H9 (cell line): ENCODE results near the gene RARS2. TPM values are rescaled to one million over a fixed set of nuclear protein-coding genes. Genes with fewer than 3 reads are reported as not detected.

Experiments used
- DNase-seq: peaks from one replicate; pipeline ENCODE4 v3.0.0-alpha.2; 2017
- H2AFZ ChIP-seq: one replicate; pipeline ENCODE4 v1.6.1; 2013; ENCODE audit warnings: mild to moderate bottlenecking, low read length, control low read depth, moderate library complexity
- H2AK5ac ChIP-seq: 2 replicates; pipeline ENCODE4 v1.6.1; 2013; ENCODE audit warnings: low read length, control low read depth, mixed read lengths; ENCODE audit not compliant: insufficient read length
- H2BK120ac ChIP-seq: one replicate; pipeline ENCODE4 v1.6.1; 2013; ENCODE audit warnings: low read depth, mild to moderate bottlenecking, low read length, control low read depth, inconsistent platforms; ENCODE audit not compliant: poor library complexity, severe bottlenecking
- H2BK12ac ChIP-seq: 2 replicates; pipeline ENCODE4 v1.6.1; 2013; ENCODE audit warnings: low read length, control low read depth, mixed read lengths, low read depth; ENCODE audit not compliant: insufficient read length
- H2BK15ac ChIP-seq: 2 replicates; pipeline ENCODE4 v1.6.1; 2013; ENCODE audit warnings: low read depth, low read length, control low read depth
- H2BK20ac ChIP-seq: one replicate; pipeline ENCODE4 v1.6.1; 2013; ENCODE audit warnings: low read depth, mild to moderate bottlenecking, low read length, control low read depth, inconsistent platforms; ENCODE audit not compliant: poor library complexity, severe bottlenecking
- H2BK5ac ChIP-seq: 2 replicates; pipeline ENCODE4 v1.6.1; 2013; ENCODE audit warnings: low read length, control low read depth, mixed read lengths; ENCODE audit not compliant: insufficient read length
- H3K14ac ChIP-seq: 2 replicates; pipeline ENCODE4 v1.6.1; 2013; ENCODE audit warnings: low read length, control low read depth; ENCODE audit not compliant: insufficient read depth
- H3K18ac ChIP-seq: 2 replicates; pipeline ENCODE4 v1.6.1; 2013; ENCODE audit warnings: low read depth, mild to moderate bottlenecking, mixed read lengths, low read length, control low read depth; ENCODE audit not compliant: insufficient read length
- H3K23ac ChIP-seq: 2 replicates; pipeline ENCODE4 v1.6.1; 2013; ENCODE audit warnings: low read length, control low read depth, mixed read lengths, low read depth; ENCODE audit not compliant: insufficient read length
- H3K23me2 ChIP-seq: 2 replicates; pipeline ENCODE4 v1.6.1; 2013; ENCODE audit warnings: low read depth, mild to moderate bottlenecking, mixed read lengths, low read length, control low read depth; ENCODE audit not compliant: insufficient read length, poor library complexity, severe bottlenecking
- H3K27ac ChIP-seq: 2 replicates; pipeline ENCODE4 v1.5.1; 2013; ENCODE audit warnings: low read length, control low read depth, mixed read lengths, low read depth; ENCODE audit not compliant: insufficient read length
- H3K27me3 ChIP-seq: 2 replicates; pipeline ENCODE4 v1.6.1; 2013; ENCODE audit warnings: low read length, control low read depth, inconsistent platforms; ENCODE audit not compliant: insufficient read depth
- H3K4ac ChIP-seq: 2 replicates; pipeline ENCODE4 v1.6.1; 2013; ENCODE audit warnings: low read depth, mild to moderate bottlenecking, control low read depth, inconsistent platforms, low read length, moderate library complexity
- H3K4me1 ChIP-seq: 2 replicates; pipeline ENCODE4 v1.6.1; 2013; ENCODE audit warnings: low read length, control low read depth, inconsistent platforms; ENCODE audit not compliant: insufficient read depth
- H3K4me2 ChIP-seq: 2 replicates; pipeline ENCODE4 v1.6.1; 2013; ENCODE audit warnings: low read length, control low read depth, mixed read lengths; ENCODE audit not compliant: insufficient read length, insufficient read depth
- H3K56ac ChIP-seq: 2 replicates; pipeline ENCODE4 v1.6.1; 2013; ENCODE audit warnings: low read depth, mild to moderate bottlenecking, mixed read lengths, low read length, control low read depth; ENCODE audit not compliant: insufficient read length
- H3K79me1 ChIP-seq: 2 replicates; pipeline ENCODE4 v1.6.1; 2013; ENCODE audit warnings: low read depth, mild to moderate bottlenecking, moderate library complexity, low read length, control low read depth, inconsistent platforms; ENCODE audit not compliant: insufficient read depth, poor library complexity, severe bottlenecking
- H3K79me2 ChIP-seq: 2 replicates; pipeline ENCODE4 v1.6.1; 2013; ENCODE audit warnings: low read length, control low read depth, inconsistent platforms; ENCODE audit not compliant: insufficient read depth
- H3K9ac ChIP-seq: 2 replicates; pipeline ENCODE4 v1.6.1; 2013; ENCODE audit warnings: low read length, control low read depth, mixed read lengths; ENCODE audit not compliant: insufficient read length; ENCODE audit errors: extremely low read depth
- H3K9me3 ChIP-seq: one replicate; pipeline ENCODE4 v1.6.1; 2013; ENCODE audit warnings: low read depth, low read length, inconsistent platforms; ENCODE audit not compliant: control insufficient read depth
- H3T11ph ChIP-seq: one replicate; pipeline ENCODE4 v1.6.1; 2013; ENCODE audit warnings: mild to moderate bottlenecking, low read length, control low read depth, inconsistent platforms
- H4K20me1 ChIP-seq: one replicate; pipeline ENCODE4 v1.6.1; 2013; ENCODE audit not compliant: control insufficient read depth, insufficient read length, insufficient read depth
- H4K5ac ChIP-seq: 2 replicates; pipeline ENCODE4 v1.6.1; 2013; ENCODE audit warnings: low read depth, mild to moderate bottlenecking, mixed read lengths, low read length, control low read depth; ENCODE audit not compliant: insufficient read length
- H4K8ac ChIP-seq: replicated peaks from 2 replicates; pipeline ENCODE4 v1.6.1; 2013; ENCODE audit warnings: low read length, control low read depth, mixed read lengths, low read depth; ENCODE audit not compliant: insufficient read length
- H4K91ac ChIP-seq: 2 replicates; pipeline ENCODE4 v1.6.1; 2013; ENCODE audit warnings: low read depth, mild to moderate bottlenecking, moderate library complexity, mixed read lengths, low read length, control low read depth; ENCODE audit not compliant: insufficient read length
- H3K27ac Mint-ChIP-seq, 3 experiments: 2 replicates in 2 of 3; 3 replicates in 1 of 3; pipeline ENCODE4 v1.8.0; 2020 to 2021; ENCODE audit warnings: mixed read lengths in 3 of 3, mild to moderate bottlenecking in 1 of 3, moderate library complexity in 1 of 3
- H3K27me3 Mint-ChIP-seq: 2 replicates; pipeline ENCODE4 v1.8.0; 2021; ENCODE audit warnings: low read depth, mild to moderate bottlenecking, moderate library complexity, mixed read lengths
- H3K36me3 Mint-ChIP-seq, 3 experiments: 2 replicates in 2 of 3; 3 replicates in 1 of 3; pipeline ENCODE4 v1.8.0; 2020 to 2021; ENCODE audit warnings: low read depth in 3 of 3, mixed read lengths in 3 of 3; ENCODE audit not compliant: insufficient read depth in 1 of 3
- H3K4me1 Mint-ChIP-seq, 2 experiments: 2 replicates each; pipeline ENCODE4 v1.8.0; 2020; ENCODE audit warnings: mixed read lengths in 2 of 2
- H3K4me3 Mint-ChIP-seq, 2 experiments: 2 replicates in 1 of 2; 3 replicates in 1 of 2; pipeline ENCODE4 v1.8.0; 2020 to 2021; ENCODE audit warnings: mild to moderate bottlenecking in 2 of 2, mixed read lengths in 2 of 2, moderate library complexity in 1 of 2
- H3K9me3 Mint-ChIP-seq, 2 experiments: 2 replicates in 1 of 2; 3 replicates in 1 of 2; pipeline ENCODE4 v1.8.0; 2020; ENCODE audit warnings: mild to moderate bottlenecking in 2 of 2, mixed read lengths in 2 of 2, moderate library complexity in 1 of 2
- CTCF ChIP-seq: fragments of 200-600 bp; sonication (generic); conservative IDR thresholded peaks from 3 replicates; pipeline ENCODE4 v1.8.0; 2021; ENCODE audit warnings: antibody characterized with exemption, mild to moderate bottlenecking
- WGBS: extraction: QIAGEN DNeasy Blood & Tissue Kit; methylation state at CpG from one replicate; pipeline ENCODE4 v1.1.7; 2013; ENCODE audit warnings: missing lambda C conversion rate, low lambda C conversion rate, mixed read lengths; ENCODE audit not compliant: insufficient read length; ENCODE audit errors: extremely low coverage; 5-methylcytosine and 5-hydroxymethylcytosine counted together
- total RNA-seq: library from RNA; stranded (reverse); gene quantifications from 2 replicates; pipeline ENCODE4 v1.2.1, GENCODE V29; 2021

Gene RARS2
- total RNA-seq, 1 experiment from 2014 or later = 45.1 TPM

- Histone ChIP-seq H4K91ac (no peak overlapping the region), H2BK5ac (no peak overlapping the region), H3K9ac (no peak overlapping the region), H3K56ac (no peak overlapping the region), H3K14ac (no peak overlapping the region), H3K18ac (no peak overlapping the region), H4K20me1 (no peaks in the 10 kb centered on the region), H3K4ac (no peak overlapping the region), H4K8ac (no peak overlapping the region), H3K4me2 (no peak overlapping the region), H3K79me1 (no peaks in the 10 kb centered on the region), H2BK120ac (no peak overlapping the region), H3K9me3 (no peaks in the 10 kb centered on the region), H3K4me1 (no peaks in the 10 kb centered on the region), H2AFZ (no peak overlapping the region), H3K23me2 (no peaks in the 10 kb centered on the region), H2AK5ac (no peak overlapping the region), H3K27ac (no peak overlapping the region), H3K23ac (no peak overlapping the region), H2BK20ac (no peak overlapping the region), H4K5ac (no peak overlapping the region), H3K79me2 (no peaks in the 10 kb centered on the region), H3K27me3 (no peaks in the 10 kb centered on the region), H3T11ph (no peak overlapping the region), H2BK12ac (no peak overlapping the region), H2BK15ac (no peak overlapping the region)
- TF ChIP-seq CTCF = no peak
- no CpG with 5 or more reads among the region's 3 CpGs for WGBS
- Mint-ChIP-seq H3K27ac (no peak overlapping the region; a peak in 1 of 7 replicates), H3K9me3 (no peaks in the 10 kb centered on the region), H3K4me3 (no peak overlapping the region), H3K36me3 (peaks cover 22 to 52% (median 36%) of the 10 kb centered on the region in 3 experiments; a peak in 6 of 7 replicates), H3K27me3 (no peaks in the 10 kb centered on the region), H3K4me1 (no peaks in the 10 kb centered on the region)
- DNase-seq = no peak
Measured at GRCh38 chr6:87623248-87623647, 33.5 kb upstream of the RARS2 start.
